ENCODE results near the gene ANKMY1. TPM values are rescaled to one million over a fixed set of nuclear protein-coding genes. Genes with fewer than 3 reads are reported as not detected.

The ANKMY1 gene
- total RNA-seq, 1 donor from 2014 or later = 20.6 TPM

DNA sequence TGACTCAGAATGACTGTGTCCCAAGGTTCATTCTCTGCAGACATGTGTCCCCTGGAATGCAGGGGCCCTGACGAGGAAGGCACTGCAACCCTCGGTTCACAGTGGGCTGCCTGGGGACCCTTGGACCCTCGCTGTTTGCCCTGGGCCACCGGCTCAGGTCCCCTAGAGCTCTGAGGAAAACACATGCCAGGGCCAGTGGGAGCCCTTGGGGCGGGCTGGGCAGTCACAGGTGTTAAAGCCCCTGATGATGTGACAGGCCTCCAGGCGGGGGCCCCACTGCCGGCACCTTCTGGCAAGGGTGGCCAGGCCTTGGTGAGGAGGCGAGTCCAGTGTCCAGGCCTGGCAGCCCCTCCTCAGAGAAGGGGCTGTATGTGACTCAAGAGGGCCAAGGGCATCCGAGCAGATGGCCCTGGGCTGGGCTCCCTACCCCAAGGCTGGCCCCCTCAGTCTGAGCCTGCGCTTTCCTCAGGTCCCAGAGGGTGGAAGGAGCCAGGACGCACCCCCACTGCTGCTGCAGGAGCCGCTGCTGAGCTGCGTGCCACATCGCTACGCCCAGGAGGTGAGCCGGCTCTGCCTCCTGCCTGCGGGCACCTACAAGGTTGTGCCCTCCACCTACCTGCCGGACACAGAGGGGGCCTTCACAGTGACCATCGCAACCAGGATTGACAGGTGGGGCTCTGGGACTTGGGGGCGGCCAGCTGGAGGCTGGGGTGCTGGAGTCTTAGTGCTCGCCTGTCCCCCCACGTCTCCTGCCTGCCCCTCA lies 39.8 kb upstream of the ANKMY1 start:
- intact Hi-C loops (cut with DNase I) = no loop called here
- H3K27ac ChIP-seq = no peak overlapping the region
- H3K4me3 ChIP-seq = no peak overlapping the region
- H3K27me3 ChIP-seq = no peaks in the 10 kb centered on the region
- DNase-seq (ENCODE audit: extremely low spot score in 2 of 2) = no peak
- H3K36me3 ChIP-seq = peaks cover 0 to 3% of the 10 kb centered on the region in 2 donors
- TF ChIP-seq POLR2AphosphoS5 (IDR thresholded peaks at IDR 0.05; ENCODE audit: insufficient read depth in 1 of 2, low read depth in 1 of 2) = no peak
- no peak for TF ChIP-seq POLR2A (IDR thresholded peaks at IDR 0.05)
- TF ChIP-seq, protein P1, sequence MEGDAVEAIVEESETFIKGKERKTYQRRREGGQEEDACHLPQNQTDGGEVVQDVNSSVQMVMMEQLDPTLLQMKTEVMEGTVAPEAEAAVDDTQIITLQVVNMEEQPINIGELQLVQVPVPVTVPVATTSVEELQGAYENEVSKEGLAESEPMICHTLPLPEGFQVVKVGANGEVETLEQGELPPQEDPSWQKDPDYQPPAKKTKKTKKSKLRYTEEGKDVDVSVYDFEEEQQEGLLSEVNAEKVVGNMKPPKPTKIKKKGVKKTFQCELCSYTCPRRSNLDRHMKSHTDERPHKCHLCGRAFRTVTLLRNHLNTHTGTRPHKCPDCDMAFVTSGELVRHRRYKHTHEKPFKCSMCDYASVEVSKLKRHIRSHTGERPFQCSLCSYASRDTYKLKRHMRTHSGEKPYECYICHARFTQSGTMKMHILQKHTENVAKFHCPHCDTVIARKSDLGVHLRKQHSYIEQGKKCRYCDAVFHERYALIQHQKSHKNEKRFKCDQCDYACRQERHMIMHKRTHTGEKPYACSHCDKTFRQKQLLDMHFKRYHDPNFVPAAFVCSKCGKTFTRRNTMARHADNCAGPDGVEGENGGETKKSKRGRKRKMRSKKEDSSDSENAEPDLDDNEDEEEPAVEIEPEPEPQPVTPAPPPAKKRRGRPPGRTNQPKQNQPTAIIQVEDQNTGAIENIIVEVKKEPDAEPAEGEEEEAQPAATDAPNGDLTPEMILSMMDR (IDR thresholded peaks at IDR 0.05) = no peak
- no peaks in the 10 kb centered on the region for H3K9me3 ChIP-seq
- H3K4me1 ChIP-seq = no peaks in the 10 kb centered on the region

DNA sequence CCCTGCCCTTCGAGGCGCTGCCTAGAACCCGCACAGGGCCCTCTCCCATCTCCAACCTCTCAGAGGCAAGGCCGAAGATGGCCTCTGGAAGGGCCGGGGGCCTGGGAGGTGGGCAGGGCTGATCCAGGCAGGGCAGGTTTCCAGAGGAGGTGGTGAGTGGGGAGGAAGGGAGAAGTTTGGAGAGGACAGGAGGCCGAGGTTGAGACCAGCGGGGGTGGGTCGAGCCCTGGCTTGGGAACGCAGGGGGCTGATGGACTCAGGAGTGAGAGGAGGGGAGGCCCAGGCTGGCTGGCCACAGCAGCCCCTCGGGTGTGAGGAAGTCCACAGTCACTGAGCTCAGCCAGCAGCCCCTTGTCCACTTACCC lies 39.2 kb upstream of the ANKMY1 start:
- no peaks in the 10 kb centered on the region for H3K9me3 ChIP-seq
- no peak for DNase-seq (ENCODE audit: extremely low spot score in 2 of 2)
- H3K4me1 ChIP-seq = no peaks in the 10 kb centered on the region
- no peaks in the 10 kb centered on the region for H3K27me3 ChIP-seq
- intact Hi-C loops (cut with DNase I) = no loop called here
- no peak overlapping the region for H3K27ac ChIP-seq
- no peak overlapping the region for H3K4me3 ChIP-seq
- TF ChIP-seq POLR2AphosphoS5 (IDR thresholded peaks at IDR 0.05; ENCODE audit: insufficient read depth in 1 of 2, low read depth in 1 of 2) (no peak), POLR2A (IDR thresholded peaks at IDR 0.05) (no peak)
- TF ChIP-seq, protein P1 (IDR thresholded peaks at IDR 0.05) = no peak
- peaks cover 0 to 3% of the 10 kb centered on the region in 2 donors for H3K36me3 ChIP-seq

DNA sequence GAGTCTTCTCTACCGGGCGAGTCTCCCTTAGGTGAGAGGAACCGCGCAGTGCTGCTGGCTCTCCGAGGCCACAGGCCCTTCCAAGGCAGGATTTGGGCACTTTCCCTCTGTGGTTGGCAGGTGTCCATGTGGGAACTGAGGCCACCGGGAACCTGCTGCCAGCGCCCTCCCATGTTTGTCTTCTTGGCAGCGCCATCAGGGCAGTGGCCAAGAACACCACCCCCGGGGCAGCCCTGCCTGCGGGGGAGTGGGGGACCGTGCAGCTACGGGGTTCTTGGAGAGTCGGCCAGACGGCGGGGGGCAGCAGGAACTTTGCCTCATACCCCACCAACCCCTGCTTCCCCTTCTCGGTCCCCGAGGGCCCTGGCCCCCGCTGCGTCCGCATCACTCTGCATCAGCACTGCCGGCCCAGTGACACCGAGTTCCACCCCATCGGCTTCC lies 38.7 kb upstream of the ANKMY1 start:
- no peak overlapping the region for H3K27ac ChIP-seq

DNA sequence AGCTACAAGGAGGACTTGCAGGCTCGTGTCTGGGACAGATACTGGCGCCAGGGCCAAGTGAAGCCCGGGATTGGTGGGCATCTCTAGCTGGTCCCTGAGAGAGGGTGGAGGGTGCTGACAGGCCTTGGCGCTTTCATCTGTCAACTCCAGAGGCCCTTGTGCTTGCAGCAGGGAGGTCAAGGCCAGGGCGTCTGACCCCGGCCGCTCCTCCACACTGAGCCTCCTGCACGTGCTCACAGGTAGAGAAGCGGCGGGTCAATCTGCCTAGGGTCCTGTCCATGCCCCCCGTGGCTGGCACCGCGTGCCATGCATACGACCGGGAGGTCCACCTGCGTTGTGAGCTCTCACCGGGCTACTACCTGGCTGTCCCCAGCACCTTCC lies 38.3 kb upstream of the ANKMY1 start:
- no peaks in the 10 kb centered on the region for H3K9me3 ChIP-seq
- H3K4me3 ChIP-seq = no peak overlapping the region
- TF ChIP-seq, protein P1 (IDR thresholded peaks at IDR 0.05) = no peak
- TF ChIP-seq POLR2AphosphoS5 (IDR thresholded peaks at IDR 0.05; ENCODE audit: insufficient read depth in 1 of 2, low read depth in 1 of 2) (no peak), POLR2A (IDR thresholded peaks at IDR 0.05) (no peak)
- intact Hi-C loops (cut with DNase I) = no loop called here
- peaks cover 0 to 5% of the 10 kb centered on the region in 2 donors for H3K36me3 ChIP-seq
- no peaks in the 10 kb centered on the region for H3K4me1 ChIP-seq
- no peaks in the 10 kb centered on the region for H3K27me3 ChIP-seq
- H3K27ac ChIP-seq = no peak overlapping the region
- no peak for DNase-seq (ENCODE audit: extremely low spot score in 2 of 2)

More for the DNA sequence above, 38.7 kb upstream of the ANKMY1 start:
- H3K36me3 ChIP-seq = peaks cover 0 to 3% of the 10 kb centered on the region in 2 donors
- no peak overlapping the region for H3K4me3 ChIP-seq
- intact Hi-C loops (cut with DNase I) = no loop called here
- no peak for DNase-seq (ENCODE audit: extremely low spot score in 2 of 2)
- no peaks in the 10 kb centered on the region for H3K27me3 ChIP-seq
- TF ChIP-seq, protein P1 (IDR thresholded peaks at IDR 0.05) = no peak
- TF ChIP-seq POLR2AphosphoS5 (IDR thresholded peaks at IDR 0.05; ENCODE audit: insufficient read depth in 1 of 2, low read depth in 1 of 2) = no peak
- no peak for TF ChIP-seq POLR2A (IDR thresholded peaks at IDR 0.05)
- no peaks in the 10 kb centered on the region for H3K4me1 ChIP-seq
- H3K9me3 ChIP-seq = no peaks in the 10 kb centered on the region

DNA sequence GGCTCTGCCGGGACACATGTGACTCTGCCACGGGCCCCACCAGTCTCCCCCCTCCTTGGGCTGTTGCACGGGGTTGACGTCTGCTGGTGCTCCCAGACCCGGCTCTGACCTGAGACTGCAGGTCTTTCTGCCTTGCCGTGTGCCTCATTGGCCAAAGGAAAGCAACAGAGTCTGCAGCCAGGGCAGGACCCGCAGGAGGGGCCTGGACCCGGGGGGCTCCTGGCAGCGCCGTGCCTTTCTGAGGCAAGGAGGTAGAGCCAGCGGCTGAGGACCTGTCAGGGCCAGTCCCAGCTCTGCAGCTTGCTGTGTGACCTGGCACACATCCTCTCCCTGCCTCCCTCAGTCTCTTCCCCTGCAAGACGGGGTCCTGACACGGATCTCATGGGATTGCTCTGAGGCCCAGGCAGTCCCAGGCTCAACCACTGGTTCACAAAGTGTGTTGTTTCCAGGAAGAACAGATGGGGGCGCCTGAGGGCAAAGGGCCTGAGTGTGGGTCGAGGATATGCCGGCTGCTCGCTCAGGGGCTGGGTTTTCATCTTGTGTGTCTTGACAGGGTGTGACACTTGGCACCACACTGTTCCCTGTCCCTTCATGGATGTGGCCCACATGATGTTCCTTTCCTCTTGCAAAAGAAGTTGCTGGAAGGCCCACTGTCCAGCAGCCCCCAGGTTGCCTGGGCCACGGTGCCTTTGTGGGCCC lies 37.7 kb upstream of the ANKMY1 start:
- no peaks in the 10 kb centered on the region for H3K9me3 ChIP-seq
- H3K27me3 ChIP-seq = no peaks in the 10 kb centered on the region
- H3K4me1 ChIP-seq = no peaks in the 10 kb centered on the region
- H3K27ac ChIP-seq = no peak overlapping the region
- TF ChIP-seq POLR2AphosphoS5 (IDR thresholded peaks at IDR 0.05; ENCODE audit: insufficient read depth in 1 of 2, low read depth in 1 of 2) (no peak), POLR2A (IDR thresholded peaks at IDR 0.05) (no peak)
- TF ChIP-seq, protein P1 (IDR thresholded peaks at IDR 0.05) = no peak
- H3K36me3 ChIP-seq = peaks cover 0 to 11% of the 10 kb centered on the region in 2 donors
- no peak for DNase-seq (ENCODE audit: extremely low spot score in 2 of 2)
- no peak overlapping the region for H3K4me3 ChIP-seq
- intact Hi-C loops (cut with DNase I) = no loop called here

Data from vagina (tissue), 2 donors.